ENCODE results near the gene GADD45G.

The GADD45G gene

GRCh38 chr9:89623925-89624420 lies 19.2 kb downstream of the GADD45G start:
- peak in 8 of 10 donors; percentile 30 to 88 (median 42) for DNase-seq
- intact Hi-C loops (cut with DNase I), result no loop called here

DNA sequence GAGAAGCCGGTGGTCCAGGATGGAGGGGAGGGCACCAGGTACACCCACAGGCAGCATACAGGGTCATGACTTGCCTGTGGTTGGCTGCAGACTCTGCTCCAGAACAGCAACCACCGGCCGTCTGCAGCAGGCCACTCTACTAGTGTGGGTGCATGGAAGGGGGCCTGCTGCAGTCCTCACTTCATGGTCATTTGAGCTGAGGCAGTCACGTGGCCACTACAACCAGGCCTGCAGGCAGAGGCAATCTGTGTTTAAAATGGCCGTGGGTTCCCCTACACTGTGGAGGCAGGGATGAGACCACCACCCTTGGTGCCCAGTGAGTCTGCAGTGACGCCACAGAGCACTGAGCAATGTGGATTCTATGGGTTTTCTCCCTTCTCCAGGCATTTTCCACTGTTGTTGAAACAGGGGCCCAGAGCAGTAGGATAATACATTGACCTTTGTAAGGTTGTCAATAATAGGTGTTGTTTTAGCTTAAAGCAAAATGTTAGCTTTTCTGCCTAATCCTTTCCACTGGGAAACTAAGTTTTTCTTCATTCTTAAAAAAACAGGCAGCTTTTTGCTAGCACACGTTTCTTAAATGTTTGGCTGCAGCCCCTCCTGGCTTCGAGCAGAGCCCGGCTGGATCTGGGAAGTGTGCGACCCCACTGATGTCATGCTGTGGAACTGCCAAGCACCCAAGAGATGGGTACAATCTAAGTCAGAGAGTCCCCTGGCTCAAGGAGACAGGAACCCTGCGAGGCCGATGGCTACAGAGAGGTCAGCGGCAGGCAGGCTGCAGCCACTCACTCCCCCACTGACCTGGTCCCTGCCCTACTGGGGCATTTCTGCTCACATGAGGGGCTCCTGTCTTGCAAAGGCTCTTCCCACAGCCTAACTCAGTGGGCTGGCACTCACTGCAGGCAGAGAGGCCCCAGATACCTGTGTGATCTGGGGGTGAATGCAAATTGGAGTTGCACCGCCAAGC lies 21.2 kb downstream of the GADD45G start:
- intact Hi-C loops (cut with DNase I), result no loop called here
- peak in 3 of 10 donors; percentile 8 to 65 (median 59) for DNase-seq

DNA sequence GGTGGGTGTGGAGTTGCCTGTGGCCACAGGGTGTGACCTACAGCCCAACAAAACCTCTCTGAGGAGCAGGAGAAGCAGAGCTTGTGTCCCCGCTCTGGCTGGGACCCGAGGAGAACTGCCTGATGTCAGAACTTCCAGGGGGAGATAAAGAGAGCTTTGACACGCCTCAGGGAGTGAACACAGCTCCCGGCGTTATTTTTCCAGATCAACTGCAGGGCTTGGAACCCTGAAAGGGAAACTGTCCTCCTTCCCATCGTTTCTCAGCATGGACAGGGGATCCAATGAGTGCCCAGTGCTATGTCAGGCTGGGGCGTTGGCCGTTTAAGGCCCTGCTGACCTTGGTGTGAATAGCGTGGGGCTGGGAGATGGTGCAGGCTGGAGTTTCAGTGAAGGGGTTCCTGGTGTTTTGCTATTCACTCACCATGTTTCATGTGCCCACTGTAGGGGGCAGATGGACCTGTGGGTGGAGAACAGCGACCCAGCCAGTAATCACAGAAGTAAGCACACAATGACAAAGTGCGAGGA lies 22.0 kb downstream of the GADD45G start:
- intact Hi-C loops (cut with DNase I), result no loop called here
- DNase-seq, result peak in 2 of 10 donors; percentile 48 to 50

GRCh38 chr9:89628601-89629000 lies 23.8 kb downstream of the GADD45G start:
- DNase-seq, result no peak
- intact Hi-C loops (cut with DNase I), result no loop called here

GRCh38 chr9:89629081-89629976 lies 24.5 kb downstream of the GADD45G start:
- DNase-seq, result peak in 2 of 10 donors; percentile 41 to 69
- intact Hi-C loops (cut with DNase I), result no loop called here

DNA sequence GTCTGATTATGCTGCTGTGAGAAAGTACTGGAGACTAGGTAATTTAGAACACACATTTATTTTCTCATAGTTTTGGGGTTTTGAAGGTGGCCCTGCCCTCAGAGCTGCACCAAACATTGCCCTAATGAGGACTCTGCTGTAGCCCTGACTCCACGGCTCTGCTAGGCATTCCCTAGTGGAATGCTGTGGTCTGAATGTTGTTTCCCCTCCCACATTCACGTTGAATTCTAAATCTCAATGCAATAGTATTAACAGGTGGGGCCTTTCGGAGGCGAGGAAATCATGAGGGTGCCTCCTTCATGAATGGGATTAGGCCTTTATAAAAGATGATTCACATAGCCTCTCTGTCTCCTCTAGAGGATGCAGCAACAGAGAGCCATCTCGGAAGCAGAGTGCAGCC lies 25.7 kb downstream of the GADD45G start:
- intact Hi-C loops (cut with DNase I), result no loop called here
- peak in 1 of 10 donors; percentile 9 for DNase-seq

- intact Hi-C loops (cut with DNase I), result no loop called here
- DNase-seq, result peak in 3 of 10 donors; percentile 13 to 70 (median 67)
Observed at GRCh38 chr9:89631384-89631783, 26.6 kb downstream of the GADD45G start.

DNA sequence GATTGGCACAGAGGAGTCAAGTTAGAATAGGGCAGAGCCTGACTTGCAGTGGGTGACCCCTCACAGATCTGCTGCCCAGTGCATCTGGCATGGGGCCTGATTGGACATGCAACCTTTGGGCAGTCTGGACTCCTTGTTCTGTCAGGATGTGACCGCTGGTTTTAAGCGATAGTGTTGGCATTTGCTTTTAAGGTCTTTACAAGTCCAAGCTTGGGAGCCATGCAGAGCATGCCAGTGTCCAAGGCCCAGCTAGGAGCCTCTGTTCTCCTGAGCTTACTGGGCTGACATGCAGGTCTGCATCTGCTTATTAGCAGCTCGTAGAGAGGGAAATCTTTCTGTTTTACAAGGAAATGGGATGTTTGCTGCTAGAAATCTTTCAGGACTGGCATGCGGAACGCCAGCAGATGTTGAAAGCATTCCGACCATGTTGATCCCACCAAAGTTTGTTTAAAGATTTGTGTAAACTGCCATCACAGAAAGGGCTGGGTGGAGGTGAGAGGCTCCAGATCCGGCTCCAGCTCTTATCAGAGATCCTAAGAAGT lies 27.5 kb downstream of the GADD45G start:
- intact Hi-C loops (cut with DNase I), result no loop called here
- peak in 2 of 10 donors; percentile 39 to 54 for DNase-seq

DNA sequence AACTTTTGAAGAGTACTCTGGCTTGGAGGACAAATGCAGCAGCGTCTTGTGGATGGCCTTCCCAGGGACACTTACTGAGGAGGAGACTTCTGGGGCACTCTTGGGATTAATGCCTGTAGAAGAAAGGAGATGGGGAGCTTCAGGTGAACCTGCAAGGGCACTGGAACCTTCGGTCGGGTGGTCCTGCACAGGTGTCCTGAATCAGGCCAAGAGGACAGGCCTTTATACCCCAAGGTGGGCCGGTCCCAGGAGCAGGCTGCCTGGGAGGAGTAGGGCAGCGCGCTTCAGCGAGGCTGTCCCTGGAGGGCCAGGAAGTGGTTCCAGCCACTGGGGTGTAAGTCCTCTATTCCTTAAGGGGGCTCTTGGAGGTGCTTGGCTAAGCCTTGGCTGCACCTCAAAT lies 27.9 kb downstream of the GADD45G start:
- intact Hi-C loops (cut with DNase I), result no loop called here

DNA sequence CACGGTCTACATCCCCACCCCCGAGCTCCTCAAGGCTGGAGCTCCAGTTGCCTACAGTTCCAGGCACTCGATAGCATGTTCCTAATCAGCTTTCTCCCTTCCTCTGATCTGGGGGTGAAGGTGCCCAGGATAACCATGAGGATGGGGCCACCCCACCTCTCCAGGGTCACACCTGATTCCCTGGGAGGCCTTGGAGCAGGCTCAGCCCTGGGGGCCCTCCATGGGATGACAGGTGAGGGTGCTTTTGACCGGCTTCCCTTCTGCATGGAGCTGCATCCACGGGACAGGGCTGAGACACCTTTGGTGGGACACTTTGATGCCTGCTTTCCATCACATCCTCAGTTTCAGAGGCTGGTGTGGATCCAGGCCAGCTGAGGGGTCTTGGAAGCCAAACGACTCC lies 28.6 kb downstream of the GADD45G start:
- DNase-seq, result peak in 2 of 10 donors; percentile 18 to 47
- intact Hi-C loops (cut with DNase I), result no loop called here

More for the DNA sequence above, 27.9 kb downstream of the GADD45G start:
- DNase-seq, result peak in 2 of 10 donors; percentile 37 to 61

- intact Hi-C loops (cut with DNase I), result no loop called here
Observed at GRCh38 chr9:89633920-89634319, 29.1 kb downstream of the GADD45G start.

DNA sequence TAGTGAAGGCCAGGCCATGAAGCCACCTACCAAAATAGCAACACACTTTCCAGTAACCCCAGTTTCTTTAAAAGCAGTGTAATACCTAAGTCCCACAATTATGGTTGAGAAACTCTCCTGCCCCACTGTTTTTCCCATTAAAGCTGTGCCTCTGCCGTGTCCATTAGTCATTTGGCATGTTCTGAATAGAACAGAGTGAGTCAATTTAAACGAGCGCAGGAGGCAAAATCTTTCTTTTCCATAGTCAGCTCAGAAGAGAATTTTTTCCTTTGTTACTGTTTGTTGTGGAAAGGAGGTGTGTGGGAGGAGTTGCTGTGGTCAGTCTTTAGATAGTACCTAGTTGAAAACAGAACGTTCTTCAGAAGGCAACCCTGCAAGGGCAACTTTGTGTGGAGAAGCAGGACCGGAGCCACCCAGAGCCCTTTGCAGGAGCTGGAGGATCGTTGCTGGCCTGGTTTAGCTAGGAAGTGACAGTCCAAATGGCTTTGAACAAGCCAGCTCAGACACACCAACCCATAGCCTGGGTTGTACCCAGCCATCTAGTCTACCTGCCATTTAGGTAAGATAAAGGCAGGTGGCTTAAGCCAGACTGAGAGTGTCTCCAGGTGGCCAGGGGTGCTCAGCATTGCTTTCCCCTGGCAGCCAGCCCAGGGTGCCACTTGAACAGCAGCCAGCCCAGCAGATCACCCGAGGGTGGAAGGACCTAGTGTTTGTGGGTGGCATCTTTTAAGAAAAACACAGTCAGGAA lies 30.4 kb downstream of the GADD45G start:
- DNase-seq, result peak in 2 of 10 donors; percentile 59 to 70
- intact Hi-C loops (cut with DNase I), result no loop called here

More at GRCh38 chr9:89633920-89634319, 29.1 kb downstream of the GADD45G start:
- DNase-seq, result peak in 2 of 10 donors; percentile 40 to 68

DNA sequence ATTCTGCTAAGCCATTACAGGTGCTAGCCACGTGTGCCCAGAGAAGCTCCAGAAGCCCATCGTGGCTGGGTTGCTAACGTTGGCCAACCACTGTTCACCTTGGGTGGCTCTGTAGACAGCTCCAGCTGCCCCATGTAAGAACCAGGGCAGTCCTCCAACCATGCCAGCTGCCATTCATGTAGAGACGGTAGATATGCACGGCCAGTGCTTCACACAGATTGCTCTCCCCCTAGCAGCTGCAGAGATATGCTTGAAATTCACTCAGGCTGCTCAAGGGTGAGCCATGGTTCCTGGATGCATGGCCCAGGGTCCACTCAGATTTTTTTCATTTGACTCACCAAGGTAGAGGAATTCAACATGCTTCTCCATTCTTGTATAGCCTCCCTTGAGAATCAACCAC lies 31.0 kb downstream of the GADD45G start:
- intact Hi-C loops (cut with DNase I), result no loop called here
- DNase-seq, result peak in 2 of 10 donors; percentile 63 to 75

DNA sequence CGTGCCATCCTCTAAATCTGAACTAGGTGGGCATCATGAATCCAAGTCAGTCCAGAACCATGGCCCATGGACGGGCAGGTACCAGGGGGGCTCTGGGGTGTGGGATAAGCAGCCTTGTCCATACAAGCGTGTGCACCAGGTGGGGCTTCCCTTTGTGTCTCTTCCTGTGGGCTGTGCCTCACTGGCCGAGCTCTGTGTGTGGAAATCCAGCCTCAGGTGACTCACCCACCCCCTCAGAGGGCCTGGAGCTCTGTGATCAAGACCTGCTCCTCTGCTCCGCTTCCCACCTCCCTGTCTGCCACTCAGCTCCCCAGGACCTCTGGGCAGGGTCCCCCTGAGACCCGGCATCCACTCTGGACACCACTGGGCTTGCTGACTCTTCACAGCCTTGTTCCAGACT lies 33.0 kb downstream of the GADD45G start:
- peak in 2 of 10 donors; percentile 47 to 83 for DNase-seq
- intact Hi-C loops (cut with DNase I), result no loop called here

DNA sequence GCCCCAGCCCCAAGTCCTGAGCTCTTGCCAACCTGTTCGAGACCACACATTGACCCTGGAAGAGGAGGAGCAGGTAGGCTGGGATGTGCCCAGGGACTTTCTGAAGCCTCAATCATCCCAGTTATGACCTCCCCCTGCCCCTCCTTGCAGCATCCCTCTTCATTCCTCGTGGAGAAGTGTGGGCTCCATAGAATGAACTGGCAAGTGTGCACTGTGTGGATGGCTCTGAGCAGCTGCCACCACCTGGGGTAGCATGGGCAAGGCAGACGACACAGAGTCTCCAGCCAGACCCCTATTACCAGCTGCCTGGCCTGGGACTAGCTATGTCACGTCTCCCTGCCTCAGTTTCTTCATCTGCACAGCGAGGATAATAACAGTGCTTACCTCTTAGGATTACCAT lies 33.5 kb downstream of the GADD45G start:
- intact Hi-C loops (cut with DNase I), result no loop called here
- peak in 2 of 10 donors; percentile 12 to 26 for DNase-seq

DNA sequence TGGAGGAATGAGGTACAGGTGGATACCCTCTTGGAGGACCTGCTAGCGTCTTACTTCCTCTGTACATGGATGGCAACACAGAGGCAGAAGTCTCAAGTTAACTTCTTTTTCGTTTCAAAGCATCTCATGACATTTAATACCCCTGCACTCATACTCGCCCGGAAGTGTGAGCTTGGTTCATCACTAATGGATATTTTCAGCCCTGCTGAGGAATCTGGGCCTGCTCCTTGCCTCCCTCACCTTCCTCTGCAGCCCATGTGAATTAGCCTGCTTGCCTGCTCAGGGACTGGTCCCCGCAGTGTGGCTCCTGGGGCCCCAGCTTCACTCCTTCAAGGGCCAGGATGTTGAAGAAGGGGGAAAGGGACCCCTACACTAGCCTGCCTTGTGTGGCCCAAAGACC lies 34.1 kb downstream of the GADD45G start:
- no peak for DNase-seq
- intact Hi-C loops (cut with DNase I), result no loop called here

GRCh38 chr9:89639367-89639795 lies 34.6 kb downstream of the GADD45G start:
- intact Hi-C loops (cut with DNase I), result no loop called here
- peak; percentile 25 to 94 (median 65) for DNase-seq

DNA sequence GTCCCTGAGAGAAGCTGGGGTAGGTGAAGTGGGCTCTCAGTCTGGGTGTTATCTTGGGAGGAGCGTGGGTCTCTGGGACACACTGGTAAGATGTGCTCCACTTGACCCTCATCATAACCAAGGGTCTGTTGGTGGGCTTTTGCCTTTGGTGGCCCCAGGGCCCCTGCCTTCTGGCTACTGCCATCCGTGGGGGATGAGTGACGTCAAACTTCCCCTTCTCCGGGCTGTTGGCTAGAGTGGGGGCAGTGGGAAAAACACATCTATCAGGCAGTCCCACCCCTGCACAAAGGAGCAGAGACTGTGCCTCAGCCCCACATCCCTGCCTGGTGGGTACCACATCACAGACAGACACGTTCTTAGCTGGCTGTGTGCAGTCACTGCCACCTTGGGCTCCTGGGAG lies 35.1 kb downstream of the GADD45G start:
- intact Hi-C loops (cut with DNase I), result no loop called here
- peak in 1 of 10 donors; percentile 77 for DNase-seq

GRCh38 chr9:89640361-89640760 lies 35.5 kb downstream of the GADD45G start:
- intact Hi-C loops (cut with DNase I), result no loop called here
- peak in 3 of 10 donors; percentile 55 to 78 (median 65) for DNase-seq
